Cortex of kidney (tissue), 1 donor: Measurements from ENCODE around the gene MORN5.

Experiments used
- DNase-seq: peaks from one replicate; lab custom pipeline; 2025; lab: John Stamatoyannopoulos, UW

The MORN5 gene

DNA sequence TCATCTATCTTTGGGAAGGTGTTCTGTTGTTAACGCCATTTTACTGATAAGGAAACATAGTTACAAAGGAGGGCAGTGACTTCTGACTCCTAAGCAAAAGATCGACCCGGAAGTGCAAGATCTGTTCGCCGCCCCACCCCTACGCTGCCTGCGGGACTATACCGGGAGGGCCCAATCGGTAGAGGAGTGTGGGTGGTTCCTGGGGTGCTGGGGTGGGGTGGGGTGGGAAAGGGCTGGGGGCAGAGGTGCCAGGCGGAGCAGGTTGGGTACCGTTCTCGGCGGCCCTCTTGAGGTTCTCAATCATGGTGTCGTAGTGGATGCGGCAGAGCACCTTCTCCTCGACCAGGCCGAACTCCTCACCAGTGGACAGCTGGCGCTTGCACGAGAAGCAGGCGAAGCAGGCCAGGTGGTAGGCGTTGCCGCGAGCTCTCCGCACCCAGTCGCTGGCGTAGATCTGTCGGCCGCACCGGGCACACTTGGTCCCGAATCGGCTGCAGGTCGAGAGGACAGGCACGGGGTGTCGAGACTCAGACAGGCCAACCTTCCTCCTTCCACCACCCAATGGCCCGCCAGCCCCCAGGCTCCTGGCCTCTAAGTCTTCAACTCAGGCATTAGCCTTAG lies 57.2 kb downstream of the MORN5 start:
- no peak for DNase-seq

DNA sequence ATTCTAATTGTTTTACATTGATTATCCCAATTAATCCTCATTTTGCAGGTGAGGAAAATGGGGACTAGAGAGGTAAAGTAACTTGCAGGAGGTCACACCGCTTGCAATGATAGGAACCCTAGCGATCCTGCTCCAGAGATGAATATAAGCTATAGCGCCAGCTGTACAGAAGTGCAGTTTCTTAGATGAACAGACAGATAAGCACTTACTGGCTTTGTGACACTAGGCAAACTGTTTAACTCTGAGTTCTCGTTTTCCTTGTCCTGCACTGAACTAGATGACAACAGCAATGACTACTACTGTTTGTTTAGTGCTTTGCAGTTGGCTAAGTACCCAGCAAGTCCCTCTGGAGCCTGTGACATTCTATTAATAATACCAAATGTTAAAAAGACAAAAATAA lies 57.9 kb downstream of the MORN5 start:
- no peak for DNase-seq

DNA sequence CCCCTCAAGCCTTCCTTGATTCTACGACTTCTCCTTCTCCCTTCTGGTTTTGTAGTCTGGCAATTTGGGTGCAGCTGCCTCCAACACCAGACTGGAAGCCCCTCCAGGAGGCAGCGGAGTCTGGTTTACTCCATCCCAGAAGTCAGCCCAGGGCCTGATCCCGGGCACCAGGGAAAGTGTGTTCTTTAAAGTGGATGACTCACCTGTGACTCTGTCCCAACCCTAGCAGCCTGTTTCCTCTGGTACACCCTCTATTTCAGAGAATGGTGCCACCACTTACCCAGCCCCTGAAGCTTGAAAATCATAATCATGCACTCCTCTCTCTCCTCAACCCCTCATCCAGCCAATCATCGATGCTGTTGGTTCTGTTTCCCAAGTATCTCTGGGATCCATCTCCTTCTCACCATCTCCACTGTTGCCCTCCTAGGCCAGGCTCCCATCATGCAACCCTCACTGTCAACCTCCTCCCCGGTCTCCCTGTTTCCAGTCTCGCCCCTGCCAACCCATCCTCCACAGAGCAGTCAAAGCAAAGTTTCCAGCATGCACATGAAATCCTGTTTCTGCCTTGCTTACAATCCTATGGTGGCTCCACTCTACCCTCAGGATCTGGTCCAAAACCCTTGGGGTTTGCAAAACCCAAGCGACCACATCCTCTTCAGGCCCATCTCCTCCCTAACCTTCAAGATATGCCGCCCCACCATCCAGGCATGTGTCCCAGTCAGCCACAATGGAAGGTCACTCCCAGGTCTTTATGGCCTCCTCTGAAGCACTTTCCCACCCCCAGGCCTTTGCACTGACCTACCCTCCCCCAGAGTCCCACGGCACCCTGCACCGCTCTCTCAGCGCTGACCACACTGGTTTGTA lies 58.6 kb downstream of the MORN5 start:
- no peak for DNase-seq

DNA sequence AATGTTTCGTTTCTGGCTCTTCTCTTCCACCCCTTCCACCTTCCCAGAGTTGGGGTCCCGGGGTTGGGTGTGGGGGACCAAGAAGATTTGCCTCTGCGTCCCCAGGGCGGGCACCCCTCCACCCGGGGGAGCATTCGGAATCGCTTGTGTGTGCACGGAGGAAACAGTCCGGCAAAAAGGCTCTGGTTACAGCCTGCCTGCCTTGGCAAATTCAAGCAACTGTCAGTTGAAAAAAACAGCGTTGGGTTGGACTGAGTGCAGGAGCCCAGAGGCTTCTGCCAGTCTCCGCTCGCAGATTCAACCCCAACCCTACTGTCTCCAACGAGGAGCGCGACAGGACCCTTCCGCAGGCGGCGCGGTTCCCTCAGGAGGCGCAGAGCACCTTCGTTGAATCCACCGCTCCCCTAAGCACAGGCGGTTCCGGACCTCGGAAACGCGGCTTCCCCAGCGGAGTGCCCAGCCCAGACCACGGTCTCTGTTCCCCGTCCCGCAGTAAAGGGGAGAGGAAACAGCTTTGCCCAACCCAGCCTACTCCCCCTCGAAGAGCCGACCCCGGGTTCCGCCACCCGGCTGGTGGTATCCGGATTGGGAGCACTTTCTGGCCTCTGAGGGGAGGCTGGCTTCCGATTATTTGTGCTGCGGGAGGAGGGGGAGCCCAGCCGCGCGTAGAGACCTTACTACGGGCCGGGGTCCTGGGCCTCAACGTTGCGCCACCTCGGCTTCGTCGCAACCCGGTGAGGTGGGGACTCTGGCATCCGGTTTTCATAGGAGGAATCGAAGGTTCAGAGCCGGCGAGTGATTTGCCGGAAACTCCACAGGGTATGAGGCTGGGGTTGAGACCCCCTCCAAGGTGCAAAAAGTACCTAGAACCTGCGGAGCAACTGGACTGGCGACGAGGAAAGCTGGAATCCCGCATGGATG lies 59.5 kb downstream of the MORN5 start:
- no peak for DNase-seq

DNA sequence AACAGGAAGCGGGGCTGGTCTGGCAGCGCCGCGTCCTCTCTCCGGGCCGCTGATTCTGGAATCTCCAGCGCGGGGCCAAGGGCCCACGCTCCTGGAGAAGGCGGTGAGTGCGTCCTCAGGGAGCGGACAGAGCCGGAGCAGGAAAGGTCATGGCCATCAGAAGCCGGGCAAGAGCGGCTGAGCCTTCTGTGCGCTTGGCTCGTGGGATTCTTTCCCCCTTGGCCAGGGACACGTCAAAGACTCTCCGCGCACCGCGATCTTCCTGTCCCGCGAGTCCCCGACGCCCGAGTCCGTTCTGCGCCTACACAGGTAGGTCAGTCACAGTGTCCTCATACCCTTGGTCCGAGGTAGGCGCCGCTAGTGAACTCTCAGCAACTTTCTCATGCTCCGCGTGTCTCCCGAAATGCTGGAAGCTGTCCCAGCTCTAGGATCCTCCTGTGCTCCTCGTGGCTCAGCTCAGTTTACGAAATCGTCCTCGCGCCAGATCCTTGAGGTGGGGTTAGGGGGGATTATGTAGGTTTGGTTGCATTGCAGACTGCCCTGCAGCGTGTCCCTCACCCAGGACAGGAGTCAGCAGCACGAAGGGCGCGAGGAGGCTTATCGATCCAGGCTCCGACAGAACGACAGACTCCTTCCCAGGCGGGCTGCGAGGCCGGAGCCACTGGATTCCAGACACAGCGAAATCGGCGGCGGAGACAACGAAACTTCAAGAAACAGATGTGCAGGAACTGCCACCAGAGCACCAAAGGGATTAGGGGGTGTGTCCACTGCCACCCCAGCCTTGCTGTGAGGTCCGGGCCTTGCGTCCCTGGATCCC lies 60.4 kb downstream of the MORN5 start:
- DNase-seq, result no peak

DNA sequence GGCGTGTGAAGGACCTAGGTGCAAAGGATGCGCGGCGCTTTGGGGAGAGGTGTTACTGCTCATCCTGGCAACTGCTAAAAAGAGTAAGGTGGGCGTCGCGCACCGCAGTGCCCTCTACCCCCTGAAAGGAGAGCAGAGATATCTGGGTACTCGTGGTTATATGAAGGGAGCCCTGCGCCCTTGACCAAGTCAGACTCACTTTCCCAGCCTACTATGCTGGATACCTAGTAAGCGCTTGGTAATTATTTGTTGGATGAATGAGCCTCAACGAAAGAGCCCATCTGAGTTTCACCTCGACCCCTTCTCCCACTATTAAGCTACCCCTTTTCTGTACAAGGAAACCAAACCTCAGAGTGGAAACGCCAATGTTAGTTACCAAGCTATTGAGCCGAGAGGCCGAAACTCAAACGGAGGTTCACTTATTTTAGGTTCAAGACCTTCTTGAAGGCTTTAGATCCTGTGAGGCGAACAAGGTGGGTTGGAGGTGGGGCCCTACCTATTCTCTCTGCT lies 61.0 kb downstream of the MORN5 start:
- DNase-seq, result no peak

DNA sequence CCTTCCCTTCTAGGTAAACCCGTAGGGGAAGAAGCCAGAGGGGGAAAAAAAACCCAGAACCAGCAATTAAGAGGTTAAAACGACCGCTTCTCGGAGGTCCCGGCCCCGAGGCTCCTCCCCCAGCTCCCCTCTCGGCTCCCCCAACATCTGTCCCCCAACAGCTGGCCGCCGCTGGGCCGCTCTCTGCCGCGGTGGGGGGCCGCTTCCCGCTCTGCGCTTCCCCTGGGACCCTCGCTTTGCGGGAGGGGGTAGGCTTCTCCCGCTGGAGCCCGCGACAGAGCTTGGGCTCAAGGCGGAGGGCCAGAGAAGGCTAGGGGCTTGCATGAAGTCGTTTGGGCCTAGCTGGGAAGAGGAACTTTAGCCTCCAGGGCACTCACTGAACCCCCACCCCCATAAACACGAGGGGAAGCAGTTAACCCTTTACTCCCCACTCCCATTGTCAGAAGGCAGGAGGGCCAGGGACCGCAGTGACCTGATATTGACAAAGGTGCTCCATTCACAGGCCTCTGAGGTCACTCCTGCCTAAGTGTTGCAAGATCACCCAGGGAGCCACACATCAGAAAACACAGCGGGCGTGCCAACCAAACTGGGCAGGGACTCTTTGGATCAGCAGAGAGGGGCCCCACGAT lies 61.6 kb downstream of the MORN5 start:
- DNase-seq, result no peak

DNA sequence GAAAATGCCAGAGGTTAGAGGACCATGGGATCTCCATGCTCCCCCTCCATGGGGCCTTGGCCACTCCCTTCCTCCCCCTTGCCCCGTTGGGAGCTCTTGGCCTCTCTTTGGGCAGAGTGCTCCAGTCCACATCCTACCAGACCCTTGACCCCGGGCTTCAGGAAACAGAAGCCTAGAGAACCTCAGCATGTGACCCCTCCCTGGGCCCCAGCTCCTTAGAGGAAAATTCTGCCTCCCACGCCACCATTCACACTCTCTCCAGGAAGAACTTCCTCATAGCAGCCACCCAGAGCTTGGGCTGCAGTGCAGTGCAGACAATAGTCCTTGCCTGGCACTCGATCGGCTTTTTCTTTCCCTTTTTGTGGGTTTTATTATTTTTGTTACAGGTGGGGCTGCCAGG lies 63.1 kb downstream of the MORN5 start:
- DNase-seq, result no peak

DNA sequence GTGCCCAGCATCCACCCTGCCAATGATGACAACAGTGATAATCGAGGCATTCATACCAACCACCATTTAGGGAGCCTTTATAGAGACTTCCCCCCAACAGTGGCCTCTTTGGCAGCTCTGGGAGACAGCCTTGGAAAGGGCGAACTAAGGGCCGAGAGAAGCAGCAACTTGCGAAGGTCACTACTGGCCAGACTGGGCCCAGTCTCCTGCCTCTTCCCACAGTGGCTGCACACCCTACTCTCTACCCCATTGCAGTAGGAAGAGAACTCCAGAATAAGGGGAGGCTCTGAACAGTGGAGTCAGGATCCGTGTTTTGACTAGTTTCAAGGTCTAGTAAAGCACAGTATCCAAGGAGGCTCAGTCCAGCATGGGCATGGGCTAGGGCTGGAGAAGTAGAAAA lies 63.7 kb downstream of the MORN5 start:
- DNase-seq, result no peak

DNA sequence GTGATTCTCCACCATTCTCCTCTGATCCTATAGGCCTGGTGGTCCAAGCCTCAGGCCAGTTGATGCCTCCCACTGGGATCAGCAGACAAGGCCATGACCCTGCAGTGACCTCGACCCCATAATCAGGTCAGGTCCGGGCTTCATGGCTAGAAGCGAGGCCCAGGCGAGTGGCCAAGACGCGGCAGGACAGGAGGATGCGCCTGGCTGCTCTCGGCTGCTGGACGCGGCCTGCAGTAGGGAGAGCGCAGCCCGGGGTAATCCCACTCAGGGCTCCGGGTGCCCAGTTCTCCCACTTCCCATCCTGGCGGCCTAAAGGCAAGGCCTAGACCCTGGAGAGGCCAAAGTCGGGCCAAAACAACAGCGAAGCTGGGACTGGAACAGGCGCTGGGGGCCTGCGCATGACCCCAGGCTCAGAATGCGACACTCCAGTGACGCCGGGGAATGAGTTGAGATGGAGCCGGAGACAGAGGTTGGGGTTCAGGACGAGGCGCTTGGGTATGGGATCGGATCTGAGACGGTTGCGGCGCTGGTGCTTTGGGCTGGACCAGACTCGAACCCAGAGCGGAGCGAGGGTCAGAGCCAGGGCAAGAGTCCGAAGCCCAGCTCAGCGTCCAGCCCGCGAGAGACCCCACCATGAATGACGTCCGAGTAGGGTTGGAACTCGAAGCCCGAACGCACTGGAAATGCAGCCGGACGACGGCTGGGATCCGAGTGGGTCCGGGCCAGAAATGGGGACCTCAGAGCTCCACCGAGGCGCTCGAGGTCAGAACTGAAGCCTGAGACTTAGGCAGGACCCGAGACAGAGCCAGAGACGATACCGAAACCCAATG lies 65.8 kb downstream of the MORN5 start:
- DNase-seq, result no peak

DNA sequence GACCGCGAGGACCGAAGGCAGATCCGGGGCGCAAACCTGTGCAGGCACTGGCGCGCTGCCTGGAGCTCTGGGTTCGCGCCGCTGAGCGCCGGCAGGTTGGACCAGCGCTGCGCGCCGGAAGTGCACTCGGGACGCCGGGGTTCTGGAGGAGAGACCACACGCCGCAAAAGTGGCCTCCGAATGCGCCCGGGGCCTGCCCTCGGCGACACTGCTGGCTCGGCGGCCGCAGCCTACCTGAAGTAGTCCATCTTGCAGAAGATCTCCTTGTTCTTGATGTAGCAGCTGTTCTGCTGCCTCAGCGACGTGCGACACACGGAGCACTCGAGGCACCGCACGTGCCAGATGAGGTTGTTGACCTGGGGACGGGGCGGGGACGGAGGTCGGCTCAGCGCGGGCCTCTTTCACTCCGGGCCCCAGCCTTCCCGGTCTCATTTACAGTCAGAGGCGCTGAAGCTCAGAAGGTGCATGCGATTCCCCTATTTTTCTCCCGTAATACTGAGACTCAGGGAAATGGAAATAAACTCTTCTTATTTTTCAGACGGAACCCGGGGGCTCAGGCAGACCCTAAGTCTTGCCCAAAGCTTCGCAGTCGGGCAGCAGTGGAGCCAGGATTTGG lies 66.5 kb downstream of the MORN5 start:
- no peak for DNase-seq

DNA sequence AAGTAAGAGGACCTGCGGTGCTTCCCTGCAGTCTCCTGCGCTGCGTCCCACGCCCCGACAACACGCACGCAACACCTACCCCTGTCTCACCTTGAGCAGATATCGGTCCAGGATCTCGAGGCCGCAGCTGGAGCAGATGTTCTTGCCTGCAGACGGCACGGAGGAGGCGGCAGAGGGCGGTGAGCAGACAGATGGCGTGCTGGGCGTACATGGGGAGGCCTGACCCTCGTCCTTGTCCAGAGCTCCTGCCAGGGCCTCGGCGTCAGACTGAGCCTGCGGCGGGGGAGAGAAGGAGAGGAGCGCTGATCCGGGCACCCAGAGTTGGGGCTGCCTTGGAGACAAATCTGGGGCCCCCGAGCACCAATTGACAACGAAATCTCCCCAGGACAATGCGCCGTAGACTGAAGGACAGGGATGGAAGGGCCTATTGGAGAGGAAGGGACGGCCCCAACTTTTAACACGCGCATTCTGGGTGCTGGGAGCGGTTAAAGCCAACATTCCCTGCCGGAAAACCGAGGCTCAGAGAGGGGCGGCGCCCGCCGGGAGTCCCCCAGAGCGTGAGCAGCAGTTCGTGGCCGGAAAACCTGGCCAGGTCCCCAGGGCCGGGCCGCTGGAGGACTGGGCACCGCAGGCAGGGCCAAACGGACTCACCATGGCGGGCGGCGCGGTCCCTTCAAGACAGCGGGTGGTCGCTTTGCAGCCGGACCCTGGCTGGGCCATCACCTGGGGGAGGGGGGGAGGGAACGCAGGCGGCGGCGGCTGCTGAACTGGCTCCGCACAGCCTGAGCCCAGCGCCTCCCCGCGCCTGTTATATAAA lies 67.3 kb downstream of the MORN5 start:
- no peak for DNase-seq

DNA sequence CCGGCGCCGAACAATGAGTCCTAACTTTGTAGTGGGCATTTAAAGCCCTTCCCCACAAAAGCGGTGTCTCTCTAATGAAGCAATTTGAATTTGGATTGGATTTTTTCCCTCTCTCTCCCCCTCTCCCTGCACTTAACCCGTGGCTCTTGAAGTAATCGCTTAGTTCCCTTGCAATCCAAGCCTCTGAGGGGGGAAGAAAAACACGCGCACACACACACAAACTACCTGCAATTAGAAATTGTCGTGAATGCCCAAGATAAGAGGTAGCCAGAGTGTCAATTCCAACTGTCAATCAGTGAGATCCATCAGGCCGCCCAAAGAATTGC lies 67.8 kb downstream of the MORN5 start:
- no peak for DNase-seq

DNA sequence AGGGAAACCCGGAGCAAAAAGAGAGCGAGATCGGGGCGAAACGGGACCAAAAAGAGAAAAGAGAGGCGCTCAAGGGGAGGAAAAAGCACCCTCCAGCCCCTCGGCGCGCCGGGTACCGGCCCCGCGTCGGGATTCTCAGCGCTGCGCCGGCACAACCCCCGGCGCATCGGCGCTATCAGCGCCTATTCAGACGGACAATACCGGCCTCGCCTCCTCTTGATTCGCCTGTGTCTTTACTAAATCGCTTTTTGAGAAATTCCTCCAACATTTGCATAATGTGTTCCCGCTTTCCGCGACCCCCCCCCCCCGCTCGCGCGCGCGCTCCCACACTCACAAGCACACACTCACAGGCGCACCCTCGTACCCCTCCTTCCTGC lies 68.5 kb downstream of the MORN5 start:
- DNase-seq, result no peak

DNA sequence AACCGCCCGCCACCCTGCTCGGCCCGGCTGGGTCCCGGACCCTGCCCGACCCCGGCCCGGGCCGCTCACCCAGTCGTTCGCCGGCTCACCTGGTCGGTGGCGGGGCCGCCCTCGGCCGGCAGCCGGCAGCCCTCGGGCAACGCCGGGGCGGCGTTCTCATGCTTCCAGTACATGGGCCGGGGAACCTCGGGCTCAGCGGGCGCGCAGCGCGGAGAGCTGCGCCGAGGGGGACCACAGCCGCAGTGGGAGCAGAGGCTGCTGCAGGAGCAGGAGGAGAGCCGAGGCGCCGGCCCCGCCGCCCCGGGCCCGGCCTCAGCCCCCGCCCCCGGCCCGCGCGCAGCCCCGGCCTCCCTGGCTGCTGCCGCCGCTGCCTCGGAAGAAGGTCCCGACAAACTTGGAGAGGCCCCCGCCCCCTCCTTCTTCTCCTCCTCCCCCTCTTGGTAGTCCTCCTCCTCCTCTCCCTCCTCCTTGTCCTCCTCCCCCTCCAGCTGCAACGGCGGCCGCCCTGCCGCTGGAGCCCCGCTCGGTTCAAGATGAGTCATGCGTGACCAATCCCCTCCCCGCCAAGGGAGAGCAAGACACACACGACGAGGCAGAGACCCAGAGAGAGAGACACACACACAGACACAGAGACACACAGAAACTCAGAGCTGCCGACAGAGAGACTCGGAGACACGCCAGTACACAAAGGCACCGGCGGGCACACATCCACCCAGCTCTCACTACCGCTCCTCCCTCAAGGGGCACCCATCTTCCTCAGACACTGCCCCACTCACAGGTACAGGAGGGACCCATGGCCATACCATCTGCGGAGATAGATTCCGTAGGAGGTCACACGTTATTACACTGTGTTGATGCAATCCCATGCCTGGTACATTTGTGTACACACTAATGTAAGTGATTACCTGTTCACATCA lies 69.1 kb downstream of the MORN5 start, which contains the start of gene LHX6:
TSS of gene LHX6 (minus strand) at position 390 of the 917 bp plus-strand sequence. CDS start at position 173, 217 bp downstream.
- DNase-seq, result no peak

DNA sequence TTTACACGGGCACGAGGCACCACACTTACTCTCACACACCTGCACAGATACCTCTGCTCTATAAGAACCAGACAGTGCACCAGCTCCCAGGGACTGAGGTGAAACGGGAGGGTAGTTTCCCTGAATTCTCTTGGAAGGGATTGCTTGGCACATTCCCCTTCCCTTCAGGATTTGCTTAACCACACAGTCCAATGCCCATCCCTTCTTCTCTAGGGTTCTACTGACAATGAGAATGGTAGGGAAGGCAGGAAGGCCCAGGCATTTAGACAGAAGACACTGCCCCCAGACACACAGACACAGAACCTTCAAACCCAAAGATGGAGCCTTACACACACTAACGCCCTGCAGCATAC lies 69.8 kb downstream of the MORN5 start:
- no peak for DNase-seq

DNA sequence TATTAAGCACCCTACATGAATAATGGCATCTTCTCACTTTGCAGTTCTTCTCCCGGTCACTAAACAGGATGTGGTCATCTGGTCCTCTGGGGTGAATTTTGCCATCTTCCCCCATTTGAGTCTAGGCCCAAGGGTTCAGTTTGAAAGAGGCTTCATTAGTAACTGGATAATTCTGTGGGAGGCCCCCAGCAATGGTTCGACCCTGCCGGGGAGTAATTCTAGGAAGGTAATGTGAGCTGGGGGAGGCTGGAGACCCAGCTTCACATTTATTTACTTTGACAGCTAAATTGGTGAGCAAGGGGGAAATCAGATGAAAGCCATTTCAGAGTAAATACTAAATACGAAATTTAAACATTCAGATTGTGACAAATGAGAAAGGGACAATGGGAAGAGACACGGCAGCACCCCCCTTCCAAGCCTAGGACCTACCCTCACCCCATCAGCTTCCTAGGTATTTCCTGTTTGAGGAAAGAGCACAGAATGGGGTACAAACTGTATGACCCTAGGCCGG lies 73.1 kb downstream of the MORN5 start:
- DNase-seq, result no peak
